Stimulated activated CD8-positive, alpha-beta memory T cell treated with anti-CD3 and anti-CD28 coated beads, Interleukin-4, amount 100 ng/mL, for 1 hour (primary cell): ENCODE results near the gene PCGF1.

Experiments
- DNase-seq, 2 donors: peaks; one replicate each; pipeline ENCODE4 v3.0.0-alpha.2; 2020; ENCODE audit warnings: low read depth in 2 of 2, low spot score in 1 of 2

The PCGF1 gene

GRCh38 chr2:74537140-74537539, 29.6 kb upstream of the PCGF1 start:
- no peak for DNase-seq

GRCh38 chr2:74536166-74536950, 28.9 kb upstream of the PCGF1 start:
- no peak for DNase-seq

GRCh38 chr2:74535440-74535965, 28.0 kb upstream of the PCGF1 start:
- no peak for DNase-seq

- DNase-seq: no peak
These were observed 26.9 kb upstream of the PCGF1 start for GRCh38 chr2:74534411-74534810.

- DNase-seq: no peak
These were observed 26.0 kb upstream of the PCGF1 start for GRCh38 chr2:74533464-74533863.

GRCh38 chr2:74532222-74532621, 24.7 kb upstream of the PCGF1 start:
- DNase-seq: no peak

GRCh38 chr2:74531666-74532065, 24.2 kb upstream of the PCGF1 start:
- DNase-seq: no peak

- DNase-seq: peak in 1 of 2 donors; percentile 17
These were observed 23.0 kb upstream of the PCGF1 start for GRCh38 chr2:74530239-74531187.

GRCh38 chr2:74529357-74530238, 22.1 kb upstream of the PCGF1 start, which contains the start of the genes AUP1 and HTRA2:
TSS of gene AUP1 (minus strand) at chr2:74529706. CDS start at chr2:74529629, 77 bp downstream.
TSS of gene HTRA2 (plus strand) at chr2:74529933. CDS start at chr2:74530007, 74 bp downstream.
- DNase-seq: peak; percentile 65 to 72

- no peak for DNase-seq
These were observed 21.3 kb upstream of the PCGF1 start for GRCh38 chr2:74528600-74529356.

- DNase-seq: no peak
These were observed 20.2 kb upstream of the PCGF1 start for GRCh38 chr2:74527741-74528140.

- DNase-seq: no peak
These were observed 19.2 kb upstream of the PCGF1 start for GRCh38 chr2:74526649-74527230.

GRCh38 chr2:74525717-74526648, 18.5 kb upstream of the PCGF1 start, which contains the start of gene DQX1:
TSS of gene DQX1 (minus strand) at chr2:74526231. CDS start at chr2:74525729, 502 bp downstream.
- DNase-seq: no peak

- no peak for DNase-seq
These were observed 17.6 kb upstream of the PCGF1 start for GRCh38 chr2:74524955-74525716.

GRCh38 chr2:74524005-74524404, 16.5 kb upstream of the PCGF1 start:
- DNase-seq: no peak

GRCh38 chr2:74522516-74522915, 15.0 kb upstream of the PCGF1 start:
- no peak for DNase-seq

- no peak for DNase-seq
These were observed 9.2 kb upstream of the PCGF1 start for GRCh38 chr2:74516650-74517049.
